ENCODE measurements around the gene MFAP3L.

GRCh38 chr4:170012629-170012958 lies 13.6 kb downstream of the MFAP3L start:
- TF ChIP-seq CTCF (IDR thresholded peaks at IDR 0.05) (no peak), POLR2A (IDR thresholded peaks at IDR 0.05) (no peak)

All from thyroid gland (tissue), 4 donors.